H9 (cell line): Measurements from ENCODE around the gene PNPLA2. TPM values are rescaled to one million over a fixed set of nuclear protein-coding genes. Genes with fewer than 3 reads are reported as not detected.

Experiments
- DNase-seq: peaks from one replicate; pipeline ENCODE4 v3.0.0-alpha.2; 2017
- H2AFZ ChIP-seq: one replicate; pipeline ENCODE4 v1.6.1; 2013; ENCODE audit warnings: mild to moderate bottlenecking, low read length, control low read depth, moderate library complexity
- H2AK5ac ChIP-seq: 2 replicates; pipeline ENCODE4 v1.6.1; 2013; ENCODE audit warnings: low read length, control low read depth, mixed read lengths; ENCODE audit not compliant: insufficient read length
- H2BK120ac ChIP-seq: one replicate; pipeline ENCODE4 v1.6.1; 2013; ENCODE audit warnings: low read depth, mild to moderate bottlenecking, low read length, control low read depth, inconsistent platforms; ENCODE audit not compliant: poor library complexity, severe bottlenecking
- H2BK12ac ChIP-seq: 2 replicates; pipeline ENCODE4 v1.6.1; 2013; ENCODE audit warnings: low read length, control low read depth, mixed read lengths, low read depth; ENCODE audit not compliant: insufficient read length
- H2BK15ac ChIP-seq: 2 replicates; pipeline ENCODE4 v1.6.1; 2013; ENCODE audit warnings: low read depth, low read length, control low read depth
- H2BK20ac ChIP-seq: one replicate; pipeline ENCODE4 v1.6.1; 2013; ENCODE audit warnings: low read depth, mild to moderate bottlenecking, low read length, control low read depth, inconsistent platforms; ENCODE audit not compliant: poor library complexity, severe bottlenecking
- H2BK5ac ChIP-seq: 2 replicates; pipeline ENCODE4 v1.6.1; 2013; ENCODE audit warnings: low read length, control low read depth, mixed read lengths; ENCODE audit not compliant: insufficient read length
- H3K14ac ChIP-seq: 2 replicates; pipeline ENCODE4 v1.6.1; 2013; ENCODE audit warnings: low read length, control low read depth; ENCODE audit not compliant: insufficient read depth
- H3K18ac ChIP-seq: 2 replicates; pipeline ENCODE4 v1.6.1; 2013; ENCODE audit warnings: low read depth, mild to moderate bottlenecking, mixed read lengths, low read length, control low read depth; ENCODE audit not compliant: insufficient read length
- H3K23ac ChIP-seq: 2 replicates; pipeline ENCODE4 v1.6.1; 2013; ENCODE audit warnings: low read length, control low read depth, mixed read lengths, low read depth; ENCODE audit not compliant: insufficient read length
- H3K23me2 ChIP-seq: 2 replicates; pipeline ENCODE4 v1.6.1; 2013; ENCODE audit warnings: low read depth, mild to moderate bottlenecking, mixed read lengths, low read length, control low read depth; ENCODE audit not compliant: insufficient read length, poor library complexity, severe bottlenecking
- H3K27ac ChIP-seq: 2 replicates; pipeline ENCODE4 v1.5.1; 2013; ENCODE audit warnings: low read length, control low read depth, mixed read lengths, low read depth; ENCODE audit not compliant: insufficient read length
- H3K27me3 ChIP-seq: 2 replicates; pipeline ENCODE4 v1.6.1; 2013; ENCODE audit warnings: low read length, control low read depth, inconsistent platforms; ENCODE audit not compliant: insufficient read depth
- H3K4ac ChIP-seq: 2 replicates; pipeline ENCODE4 v1.6.1; 2013; ENCODE audit warnings: low read depth, mild to moderate bottlenecking, control low read depth, inconsistent platforms, low read length, moderate library complexity
- H3K4me1 ChIP-seq: 2 replicates; pipeline ENCODE4 v1.6.1; 2013; ENCODE audit warnings: low read length, control low read depth, inconsistent platforms; ENCODE audit not compliant: insufficient read depth
- H3K4me2 ChIP-seq: 2 replicates; pipeline ENCODE4 v1.6.1; 2013; ENCODE audit warnings: low read length, control low read depth, mixed read lengths; ENCODE audit not compliant: insufficient read length, insufficient read depth
- H3K56ac ChIP-seq: 2 replicates; pipeline ENCODE4 v1.6.1; 2013; ENCODE audit warnings: low read depth, mild to moderate bottlenecking, mixed read lengths, low read length, control low read depth; ENCODE audit not compliant: insufficient read length
- H3K79me1 ChIP-seq: 2 replicates; pipeline ENCODE4 v1.6.1; 2013; ENCODE audit warnings: low read depth, mild to moderate bottlenecking, moderate library complexity, low read length, control low read depth, inconsistent platforms; ENCODE audit not compliant: insufficient read depth, poor library complexity, severe bottlenecking
- H3K79me2 ChIP-seq: 2 replicates; pipeline ENCODE4 v1.6.1; 2013; ENCODE audit warnings: low read length, control low read depth, inconsistent platforms; ENCODE audit not compliant: insufficient read depth
- H3K9ac ChIP-seq: 2 replicates; pipeline ENCODE4 v1.6.1; 2013; ENCODE audit warnings: low read length, control low read depth, mixed read lengths; ENCODE audit not compliant: insufficient read length; ENCODE audit errors: extremely low read depth
- H3K9me3 ChIP-seq: one replicate; pipeline ENCODE4 v1.6.1; 2013; ENCODE audit warnings: low read depth, low read length, inconsistent platforms; ENCODE audit not compliant: control insufficient read depth
- H3T11ph ChIP-seq: one replicate; pipeline ENCODE4 v1.6.1; 2013; ENCODE audit warnings: mild to moderate bottlenecking, low read length, control low read depth, inconsistent platforms
- H4K20me1 ChIP-seq: one replicate; pipeline ENCODE4 v1.6.1; 2013; ENCODE audit not compliant: control insufficient read depth, insufficient read length, insufficient read depth
- H4K5ac ChIP-seq: 2 replicates; pipeline ENCODE4 v1.6.1; 2013; ENCODE audit warnings: low read depth, mild to moderate bottlenecking, mixed read lengths, low read length, control low read depth; ENCODE audit not compliant: insufficient read length
- H4K8ac ChIP-seq: replicated peaks from 2 replicates; pipeline ENCODE4 v1.6.1; 2013; ENCODE audit warnings: low read length, control low read depth, mixed read lengths, low read depth; ENCODE audit not compliant: insufficient read length
- H4K91ac ChIP-seq: 2 replicates; pipeline ENCODE4 v1.6.1; 2013; ENCODE audit warnings: low read depth, mild to moderate bottlenecking, moderate library complexity, mixed read lengths, low read length, control low read depth; ENCODE audit not compliant: insufficient read length
- H3K27ac Mint-ChIP-seq, 3 experiments: 2 replicates in 2 of 3; 3 replicates in 1 of 3; pipeline ENCODE4 v1.8.0; 2020 to 2021; ENCODE audit warnings: mixed read lengths in 3 of 3, mild to moderate bottlenecking in 1 of 3, moderate library complexity in 1 of 3
- H3K27me3 Mint-ChIP-seq: 2 replicates; pipeline ENCODE4 v1.8.0; 2021; ENCODE audit warnings: low read depth, mild to moderate bottlenecking, moderate library complexity, mixed read lengths
- H3K36me3 Mint-ChIP-seq, 3 experiments: 2 replicates in 2 of 3; 3 replicates in 1 of 3; pipeline ENCODE4 v1.8.0; 2020 to 2021; ENCODE audit warnings: low read depth in 3 of 3, mixed read lengths in 3 of 3; ENCODE audit not compliant: insufficient read depth in 1 of 3
- H3K4me1 Mint-ChIP-seq, 2 experiments: 2 replicates each; pipeline ENCODE4 v1.8.0; 2020; ENCODE audit warnings: mixed read lengths in 2 of 2
- H3K4me3 Mint-ChIP-seq, 2 experiments: 2 replicates in 1 of 2; 3 replicates in 1 of 2; pipeline ENCODE4 v1.8.0; 2020 to 2021; ENCODE audit warnings: mild to moderate bottlenecking in 2 of 2, mixed read lengths in 2 of 2, moderate library complexity in 1 of 2
- H3K9me3 Mint-ChIP-seq, 2 experiments: 2 replicates in 1 of 2; 3 replicates in 1 of 2; pipeline ENCODE4 v1.8.0; 2020; ENCODE audit warnings: mild to moderate bottlenecking in 2 of 2, mixed read lengths in 2 of 2, moderate library complexity in 1 of 2
- WGBS: extraction: QIAGEN DNeasy Blood & Tissue Kit; methylation state at CpG from one replicate; pipeline ENCODE4 v1.1.7; 2013; ENCODE audit warnings: missing lambda C conversion rate, low lambda C conversion rate, mixed read lengths; ENCODE audit not compliant: insufficient read length; ENCODE audit errors: extremely low coverage; 5-methylcytosine and 5-hydroxymethylcytosine counted together
- total RNA-seq: library from RNA; stranded (reverse); gene quantifications from 2 replicates; pipeline ENCODE4 v1.2.1, GENCODE V29; 2021
- TF ChIP-seq, protein P1 (sequence below): fragments of 200-600 bp; sonication (generic); conservative IDR thresholded peaks from 3 replicates; pipeline ENCODE4 v1.8.0; 2021; ENCODE audit warnings: antibody characterized with exemption, mild to moderate bottlenecking

Gene PNPLA2
- total RNA-seq, 1 experiment from 2014 or later, result 67.3 TPM

DNA sequence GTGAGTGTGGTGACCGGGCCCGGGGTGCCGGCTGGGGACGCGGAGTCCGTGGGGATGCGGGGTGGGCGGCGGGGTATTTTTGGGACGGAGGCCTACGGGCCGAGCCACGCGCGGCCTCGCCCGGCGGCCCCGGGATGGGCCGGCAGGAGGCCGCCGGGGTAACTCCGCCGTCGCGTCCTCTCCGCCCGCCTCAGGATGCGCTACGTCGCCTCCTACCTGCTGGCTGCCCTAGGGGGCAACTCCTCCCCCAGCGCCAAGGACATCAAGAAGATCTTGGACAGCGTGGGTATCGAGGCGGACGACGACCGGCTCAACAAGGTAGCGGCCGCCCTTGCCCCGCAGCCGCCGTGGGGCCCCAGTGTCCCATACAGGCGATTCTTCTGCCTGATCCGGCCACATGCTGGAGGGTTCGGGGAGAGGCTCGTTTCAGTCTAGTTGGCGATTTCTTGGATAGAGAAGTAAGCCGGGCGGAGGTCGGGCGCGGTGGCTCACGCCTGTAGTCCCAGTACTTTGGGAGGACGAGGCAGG, 8.6 kb upstream of the PNPLA2 start:
- no peak overlapping the region for H3K23ac ChIP-seq
- Mint-ChIP-seq H3K27me3 (no peaks in the 10 kb centered on the region), H3K36me3 (peaks cover 29 to 40% (median 29%) of the 10 kb centered on the region in 3 experiments), H3K4me1 (peaks cover 11 to 28% of the 10 kb centered on the region in 2 experiments), H3K4me3 (peak overlapping the region; percentile 91 to 98), H3K9me3 (no peaks in the 10 kb centered on the region), H3K27ac (peak overlapping the region in 2 of 3 experiments; percentile 87 to 99; a peak in 4 of 7 replicates)
- no peak overlapping the region for H4K8ac ChIP-seq
- H2BK15ac ChIP-seq, result no peak overlapping the region
- no peak overlapping the region for H2BK5ac ChIP-seq
- no peaks in the 10 kb centered on the region for H4K20me1 ChIP-seq
- H4K5ac ChIP-seq, result no peak overlapping the region
- no peak overlapping the region for H4K91ac ChIP-seq
- peaks cover 16% of the 10 kb centered on the region for H3K23me2 ChIP-seq
- H2BK12ac ChIP-seq, result no peak overlapping the region
- TF ChIP-seq, protein P1, sequence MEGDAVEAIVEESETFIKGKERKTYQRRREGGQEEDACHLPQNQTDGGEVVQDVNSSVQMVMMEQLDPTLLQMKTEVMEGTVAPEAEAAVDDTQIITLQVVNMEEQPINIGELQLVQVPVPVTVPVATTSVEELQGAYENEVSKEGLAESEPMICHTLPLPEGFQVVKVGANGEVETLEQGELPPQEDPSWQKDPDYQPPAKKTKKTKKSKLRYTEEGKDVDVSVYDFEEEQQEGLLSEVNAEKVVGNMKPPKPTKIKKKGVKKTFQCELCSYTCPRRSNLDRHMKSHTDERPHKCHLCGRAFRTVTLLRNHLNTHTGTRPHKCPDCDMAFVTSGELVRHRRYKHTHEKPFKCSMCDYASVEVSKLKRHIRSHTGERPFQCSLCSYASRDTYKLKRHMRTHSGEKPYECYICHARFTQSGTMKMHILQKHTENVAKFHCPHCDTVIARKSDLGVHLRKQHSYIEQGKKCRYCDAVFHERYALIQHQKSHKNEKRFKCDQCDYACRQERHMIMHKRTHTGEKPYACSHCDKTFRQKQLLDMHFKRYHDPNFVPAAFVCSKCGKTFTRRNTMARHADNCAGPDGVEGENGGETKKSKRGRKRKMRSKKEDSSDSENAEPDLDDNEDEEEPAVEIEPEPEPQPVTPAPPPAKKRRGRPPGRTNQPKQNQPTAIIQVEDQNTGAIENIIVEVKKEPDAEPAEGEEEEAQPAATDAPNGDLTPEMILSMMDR, result peak; percentile 19; the same call in 1 of the 3 replicates
- no peak for DNase-seq
- H3K18ac ChIP-seq, result no peak overlapping the region
- no CpG with 5 or more reads among the region's 55 CpGs for WGBS
- no peak overlapping the region for H2AFZ ChIP-seq
- H3K27ac ChIP-seq, result no peak overlapping the region
- H3K9ac ChIP-seq, result peak overlapping the region; percentile 61
- no peak overlapping the region for H2AK5ac ChIP-seq
- H3K4me2 ChIP-seq, result peak overlapping the region; percentile 57
- H3K14ac ChIP-seq, result peak overlapping the region; percentile 47; the same call in 1 of the 2 replicates
- no peaks in the 10 kb centered on the region for H3K9me3 ChIP-seq
- no peak overlapping the region for H3K56ac ChIP-seq
- H3T11ph ChIP-seq, result no peak overlapping the region
- no peak overlapping the region for H3K4ac ChIP-seq
- H3K79me1 ChIP-seq, result peaks cover 9% of the 10 kb centered on the region
- peaks cover 10% of the 10 kb centered on the region; the same call in 1 of the 2 replicates for H3K79me2 ChIP-seq
- no peak overlapping the region for H2BK120ac ChIP-seq
- no peaks in the 10 kb centered on the region for H3K27me3 ChIP-seq
- H3K4me1 ChIP-seq, result no peaks in the 10 kb centered on the region
- H2BK20ac ChIP-seq, result no peak overlapping the region
